GM18498 (cell line): ENCODE data around the gene MEAF6.
"Not testable (repeated sequence)": the region's sequence is repeated elsewhere in the genome, so short reads cannot be mapped to it uniquely, and the experiment has no call there.

Experiments
- ATAC-seq: cut with Tn5 transposase; IDR thresholded peaks from one replicate; pipeline ENCODE4 v1.9.1; 2021; ENCODE audit warnings: mild to moderate bottlenecking, moderate library complexity; ENCODE audit not compliant: unreplicated experiment

MEAF6 gene

GRCh38 chr1:37514350-37515184, at the start of gene MEAF6:
Gene MEAF6, minus strand, starts transcription at chr1:37514766. Its CDS starts 20 bp downstream, at chr1:37514746.
- ATAC-seq = peak; percentile 92

GRCh38 chr1:37562984-37563383, 48.4 kb upstream of the MEAF6 start:
- no peak for ATAC-seq

GRCh38 chr1:37561133-37562132, 46.9 kb upstream of the MEAF6 start:
- no peak for ATAC-seq

- no peak for ATAC-seq
Measured at GRCh38 chr1:37560401-37561132, 46.0 kb upstream of the MEAF6 start.

- ATAC-seq = not testable (repeated sequence)
Measured at GRCh38 chr1:37559957-37560379, 45.4 kb upstream of the MEAF6 start.

- no peak for ATAC-seq
Measured at GRCh38 chr1:37559080-37559479, 44.5 kb upstream of the MEAF6 start.

- ATAC-seq = no peak
Measured at GRCh38 chr1:37558411-37558810, 43.8 kb upstream of the MEAF6 start.

GRCh38 chr1:37557402-37557801, 42.8 kb upstream of the MEAF6 start:
- no peak for ATAC-seq

GRCh38 chr1:37556712-37557196, 42.2 kb upstream of the MEAF6 start, which contains the start of gene DNALI1:
Gene DNALI1, plus strand, starts transcription at chr1:37556940. Its CDS starts 55 bp downstream, at chr1:37556995.
- no peak for ATAC-seq

GRCh38 chr1:37553927-37554808, 39.6 kb upstream of the MEAF6 start, which contains the start of gene SNIP1:
Gene SNIP1, minus strand, starts transcription at chr1:37554293. Its CDS starts 64 bp downstream, at chr1:37554229.
- peak; percentile 88 for ATAC-seq

GRCh38 chr1:37553598-37553926, 39.0 kb upstream of the MEAF6 start:
- no peak for ATAC-seq

GRCh38 chr1:37549341-37549740, 34.8 kb upstream of the MEAF6 start:
- no peak for ATAC-seq

GRCh38 chr1:37545019-37545418, 30.5 kb upstream of the MEAF6 start:
- no peak for ATAC-seq

- no peak for ATAC-seq
Measured at GRCh38 chr1:37544530-37544929, 30.0 kb upstream of the MEAF6 start.

GRCh38 chr1:37540036-37540785, 25.6 kb upstream of the MEAF6 start:
- no peak for ATAC-seq

- ATAC-seq = not testable (repeated sequence)
Measured at GRCh38 chr1:37539154-37539553, 24.6 kb upstream of the MEAF6 start.

GRCh38 chr1:37537378-37537777, 22.8 kb upstream of the MEAF6 start:
- no peak for ATAC-seq

- ATAC-seq = no peak
Measured at GRCh38 chr1:37533317-37534093, 18.9 kb upstream of the MEAF6 start.
